HEK293T (cell line): ENCODE data around the gene LRMDA.
"Not testable (repeated sequence)": the region's sequence is repeated elsewhere in the genome, so short reads cannot be mapped to it uniquely, and the experiment has no call there.

Experiments
- CTCF ChIA-PET: fragments of 350-600 bp; formaldehyde crosslinking; extraction: SDS; loops from one replicate; lab custom pipeline; 2021; ENCODE audit warnings: antibody characterized with exemption, inconsistent platforms; lab: Yijun Ruan, JAX
- POLR2A ChIA-PET: fragments of 350-600 bp; formaldehyde crosslinking; extraction: SDS; loops from one replicate; lab custom pipeline; 2020; ENCODE audit warnings: antibody characterized with exemption, inconsistent platforms; lab: Yijun Ruan, JAX
- DNase-seq: peaks from one replicate; pipeline ENCODE4 v3.0.0; 2012; ENCODE audit warnings: mixed read lengths; ENCODE audit errors: extremely low spot score
- ARNT ChIP-seq: fragments of 450-650 bp; IDR thresholded peaks from 2 replicates; pipeline ENCODE4 v1.6.1; 2017; ENCODE audit warnings: mild to moderate bottlenecking
- BHLHE40 ChIP-seq: fragments of 450-650 bp; IDR thresholded peaks from 2 replicates; pipeline ENCODE4 v1.6.1; 2016; ENCODE audit warnings: mild to moderate bottlenecking, moderate library complexity, borderline replicate concordance
- CTBP1 ChIP-seq: fragments of 450-650 bp; IDR thresholded peaks from 2 replicates; pipeline ENCODE4 v1.6.1; 2016; ENCODE audit warnings: borderline replicate concordance
- ELF4 ChIP-seq: fragments of 450-650 bp; IDR thresholded peaks from 2 replicates; pipeline ENCODE4 v1.6.1; 2017; ENCODE audit warnings: antibody characterized with exemption
- FOXA1 ChIP-seq: fragments of 450-650 bp; IDR thresholded peaks from 2 replicates; pipeline ENCODE4 v1.6.1; 2016; ENCODE audit warnings: mild to moderate bottlenecking
- FOXK2 ChIP-seq: fragments of 450-650 bp; IDR thresholded peaks from 2 replicates; pipeline ENCODE4 v1.6.1; 2016; ENCODE audit warnings: mild to moderate bottlenecking
- FOXM1 ChIP-seq: fragments of 450-650 bp; IDR thresholded peaks from 2 replicates; pipeline ENCODE4 v1.6.1; 2017; ENCODE audit warnings: mild to moderate bottlenecking, borderline replicate concordance
- HDGF ChIP-seq: fragments of 450-650 bp; IDR thresholded peaks from 2 replicates; pipeline ENCODE4 v1.6.1; 2017; ENCODE audit warnings: antibody characterized with exemption, borderline replicate concordance
- L3MBTL2 ChIP-seq: fragments of 450-650 bp; conservative IDR thresholded peaks from 2 replicates; pipeline ENCODE4 v1.6.1; 2016; ENCODE audit warnings: mild to moderate bottlenecking
- LEF1 ChIP-seq: fragments of 450-650 bp; IDR thresholded peaks from 2 replicates; pipeline ENCODE4 v1.6.1; 2017; ENCODE audit warnings: mild to moderate bottlenecking, borderline replicate concordance
- NFRKB ChIP-seq: fragments of 450-650 bp; IDR thresholded peaks from 2 replicates; pipeline ENCODE4 v1.6.1; 2016; ENCODE audit warnings: mild to moderate bottlenecking, moderate library complexity
- PKNOX1 ChIP-seq: fragments of 450-650 bp; IDR thresholded peaks from 2 replicates; pipeline ENCODE4 v1.6.1; 2016
- SP1 ChIP-seq: fragments of 450-650 bp; IDR thresholded peaks from 2 replicates; pipeline ENCODE4 v1.6.1; 2017
- SUZ12 ChIP-seq: fragments of 450-650 bp; IDR thresholded peaks from 2 replicates; pipeline ENCODE4 v1.6.1; 2016; ENCODE audit warnings: mild to moderate bottlenecking
- TARDBP ChIP-seq: fragments of 450-650 bp; IDR thresholded peaks from 2 replicates; pipeline ENCODE4 v1.6.1; 2016
- ZNF384 ChIP-seq: fragments of 450-650 bp; IDR thresholded peaks from 2 replicates; pipeline ENCODE4 v1.6.1; 2016

Gene LRMDA

GRCh38 chr10:75514830-75515229 is 83.4 kb downstream of the LRMDA start:
- no peak for DNase-seq
- TF ChIP-seq BHLHE40 (no peak), FOXM1 (no peak)
- CTCF ChIA-PET: no interaction called here
- POLR2A ChIA-PET: no interaction called here

GRCh38 chr10:75516154-75516553 is 84.7 kb downstream of the LRMDA start:
- CTCF ChIA-PET, POLR2A ChIA-PET, DNase-seq: not testable (repeated sequence)

GRCh38 chr10:75519213-75519612 is 87.8 kb downstream of the LRMDA start:
- POLR2A ChIA-PET, CTCF ChIA-PET, DNase-seq: not testable (repeated sequence)

- DNase-seq, CTCF ChIA-PET: not testable (repeated sequence)
- POLR2A ChIA-PET: interaction anchor here (1.5 kb wide), 1 partner anchor 120 kb away, joined by 3 read pairs; the partner anchor contains the start of gene ZNF503
Measured at GRCh38 chr10:75521194-75521829, 89.9 kb downstream of the LRMDA start.

GRCh38 chr10:75525067-75525466 is 93.6 kb downstream of the LRMDA start:
- DNase-seq: no peak
- ChIA-PET CTCF (no interaction called here), POLR2A (interaction anchor here (1.0 kb wide), 1 partner anchor 124 kb away, joined by 3 read pairs; the partner anchor contains the start of gene ZNF503)
- TF ChIP-seq HDGF (no peak), PKNOX1 (no peak), TARDBP (no peak), NFRKB (no peak), CTBP1 (no peak), LEF1 (no peak), SP1 (no peak), SUZ12 (no peak), ZNF384 (no peak), L3MBTL2 (no peak)

GRCh38 chr10:75525646-75526045 is 94.2 kb downstream of the LRMDA start:
- ChIA-PET POLR2A (interaction anchor here (1.0 kb wide), 1 partner anchor 125 kb away, joined by 3 read pairs; the partner anchor contains the start of gene ZNF503), CTCF (no interaction called here)
- TF ChIP-seq ELF4 (no peak), SUZ12 (no peak), CTBP1 (no peak), FOXK2 (no peak), SP1 (no peak), FOXM1 (no peak), BHLHE40 (no peak), ZNF384 (no peak), LEF1 (no peak), HDGF (no peak), PKNOX1 (no peak), L3MBTL2 (no peak), FOXA1 (no peak), NFRKB (no peak), TARDBP (no peak)
- no peak for DNase-seq

- TF ChIP-seq SUZ12 (no peak), SP1 (no peak), L3MBTL2 (no peak), FOXM1 (no peak), ZNF384 (no peak), PKNOX1 (no peak)
- DNase-seq: no peak
- ChIA-PET CTCF (no interaction called here), POLR2A (no interaction called here)
Measured at GRCh38 chr10:75527542-75527941, 96.1 kb downstream of the LRMDA start.

GRCh38 chr10:75528392-75528791 is 97.0 kb downstream of the LRMDA start:
- DNase-seq: no peak
- TF ChIP-seq HDGF (no peak), SUZ12 (no peak), ELF4 (no peak), ARNT (no peak), BHLHE40 (no peak), L3MBTL2 (no peak), PKNOX1 (no peak), FOXM1 (no peak), LEF1 (no peak), CTBP1 (no peak), ZNF384 (no peak), NFRKB (no peak), FOXA1 (no peak)
- CTCF ChIA-PET: no interaction called here
- POLR2A ChIA-PET: no interaction called here
